HG03039 (cell line): ENCODE data around the gene CDK16.

Experiments used
- ATAC-seq: cut with Tn5 transposase; IDR thresholded peaks from one replicate; pipeline ENCODE4 v1.9.1; 2021; ENCODE audit warnings: mild to moderate bottlenecking, moderate library complexity; ENCODE audit not compliant: unreplicated experiment

The CDK16 gene

GRCh38 chrX:47185241-47185640, 33.2 kb upstream of the CDK16 start:
- no peak for ATAC-seq

GRCh38 chrX:47186096-47186740, 32.3 kb upstream of the CDK16 start:
- ATAC-seq, result no peak

GRCh38 chrX:47187106-47187677, 31.3 kb upstream of the CDK16 start:
- no peak for ATAC-seq

GRCh38 chrX:47189906-47190305, 28.6 kb upstream of the CDK16 start:
- no peak for ATAC-seq

- peak; percentile 63 for ATAC-seq
These were observed 27.8 kb upstream of the CDK16 start for GRCh38 chrX:47190445-47191269.

GRCh38 chrX:47191331-47191730, 27.1 kb upstream of the CDK16 start:
- no peak for ATAC-seq

GRCh38 chrX:47191806-47192401, 26.6 kb upstream of the CDK16 start:
- no peak for ATAC-seq

- ATAC-seq, result peak; percentile 49
These were observed 24.8 kb upstream of the CDK16 start, which contains the start of gene UBA1 for GRCh38 chrX:47193475-47194193. TSS of gene UBA1 (plus strand) at chrX:47193829. CDS start at chrX:47198803, 4,974 bp downstream.

- no peak for ATAC-seq
These were observed 24.2 kb upstream of the CDK16 start for GRCh38 chrX:47194194-47194787.

GRCh38 chrX:47196098-47196497, 22.4 kb upstream of the CDK16 start:
- no peak for ATAC-seq

- no peak for ATAC-seq
These were observed 21.0 kb upstream of the CDK16 start for GRCh38 chrX:47197526-47197925.

GRCh38 chrX:47198026-47198686, 20.3 kb upstream of the CDK16 start:
- ATAC-seq, result no peak

- ATAC-seq, result no peak
These were observed 19.8 kb upstream of the CDK16 start for GRCh38 chrX:47198687-47199080.

- no peak for ATAC-seq
These were observed 19.2 kb upstream of the CDK16 start for GRCh38 chrX:47199286-47199685.

- no peak for ATAC-seq
These were observed 17.9 kb upstream of the CDK16 start for GRCh38 chrX:47200385-47201150.

GRCh38 chrX:47201345-47201944, 17.0 kb upstream of the CDK16 start:
- ATAC-seq, result no peak

GRCh38 chrX:47202316-47202715, 16.2 kb upstream of the CDK16 start:
- ATAC-seq, result no peak

- no peak for ATAC-seq
These were observed 15.6 kb upstream of the CDK16 start for GRCh38 chrX:47202877-47203276.

GRCh38 chrX:47204970-47205369, 13.5 kb upstream of the CDK16 start:
- no peak for ATAC-seq
